WTC11 (cell line): ENCODE measurements around the gene SENP3. TPM values are rescaled to one million over a fixed set of nuclear protein-coding genes. Genes with fewer than 3 reads are reported as not detected.
A peak's percentile ranks its signal among the peaks of the same experiment; 100 is the strongest.

Source experiments
- ATAC-seq: fragments of 200-7000 bp; cut with Tn5 transposase; 2 replicates; pipeline ENCODE4 v1.10.0; 2021; ENCODE audit warnings: mild to moderate bottlenecking, moderate library complexity
- CTCF ChIA-PET: fragments of 300-600 bp; sonication (Branson Sonifier 250); formaldehyde crosslinking; loops from one replicate; lab custom pipeline; 2021; ENCODE audit warnings: antibody characterized with exemption; lab: Charles Lee
- POLR2A ChIA-PET: fragments of 350-600 bp; sonication (Branson Sonifier 250); formaldehyde crosslinking; loops from one replicate; lab custom pipeline; 2021; ENCODE audit warnings: antibody characterized with exemption; lab: Charles Lee
- DNase-seq: peaks from one replicate; pipeline ENCODE4 v3.0.0; 2021; ENCODE audit warnings: low spot score
- H3K27ac Mint-ChIP-seq: 2 replicates; pipeline ENCODE4 v1.8.0; 2021; ENCODE audit warnings: mixed read lengths
- H3K27me3 Mint-ChIP-seq: 2 replicates; pipeline ENCODE4 v1.8.0; 2021; ENCODE audit warnings: low read depth, mild to moderate bottlenecking, moderate library complexity, mixed read lengths
- H3K36me3 Mint-ChIP-seq: 2 replicates; pipeline ENCODE4 v1.8.0; 2021; ENCODE audit warnings: mixed read lengths
- H3K4me1 Mint-ChIP-seq: 2 replicates; pipeline ENCODE4 v1.8.0; 2022; ENCODE audit warnings: mixed read lengths
- H3K4me3 Mint-ChIP-seq: 2 replicates; pipeline ENCODE4 v1.8.0; 2021; ENCODE audit warnings: mild to moderate bottlenecking, moderate library complexity, mixed read lengths
- H3K9me3 Mint-ChIP-seq: 2 replicates; pipeline ENCODE4 v1.8.0; 2021; ENCODE audit warnings: mixed read lengths
- CBFB ChIP-seq: sonication (generic); formaldehyde crosslinking; IDR thresholded peaks from 2 replicates; pipeline ENCODE4 v1.8.1; 2022; ENCODE audit warnings: mild to moderate bottlenecking, low read depth, missing genetic modification reagents
- ESRRA ChIP-seq: sonication (generic); formaldehyde crosslinking; IDR thresholded peaks from 2 replicates; pipeline ENCODE4 v1.8.1; 2022; ENCODE audit warnings: mild to moderate bottlenecking, missing genetic modification reagents, borderline replicate concordance
- RELA ChIP-seq: sonication (generic); formaldehyde crosslinking; IDR thresholded peaks from 2 replicates; pipeline ENCODE4 v1.8.1; 2022; ENCODE audit warnings: missing genetic modification reagents, mild to moderate bottlenecking, borderline replicate concordance
- TCF7 ChIP-seq: sonication (generic); formaldehyde crosslinking; IDR thresholded peaks from 2 replicates; pipeline ENCODE4 v1.8.0; 2022; ENCODE audit warnings: mild to moderate bottlenecking, low read depth, missing genetic modification reagents, moderate library complexity
- USF1 ChIP-seq: sonication (generic); formaldehyde crosslinking; IDR thresholded peaks from 2 replicates; pipeline ENCODE4 v1.8.0; 2022; ENCODE audit warnings: mild to moderate bottlenecking, missing genetic modification reagents
- ZBTB43 ChIP-seq: sonication (generic); formaldehyde crosslinking; IDR thresholded peaks from 2 replicates; pipeline ENCODE4 v1.8.1; 2023; ENCODE audit warnings: mild to moderate bottlenecking, missing genetic modification reagents
- ZNF281 ChIP-seq: sonication (generic); formaldehyde crosslinking; IDR thresholded peaks from 2 replicates; pipeline ENCODE4 v1.8.0; 2023; ENCODE audit warnings: mild to moderate bottlenecking, missing genetic modification reagents
- ZNF416 ChIP-seq: fragments of 250-450 bp; sonication (Bioruptor Pico); IDR thresholded peaks from 2 replicates; pipeline ENCODE4 v1.9.0; 2021; ENCODE audit warnings: mild to moderate bottlenecking, inconsistent platforms
- ZNF532 ChIP-seq: fragments of 250-450 bp; sonication (Bioruptor Pico); IDR thresholded peaks from 2 replicates; pipeline ENCODE4 v1.9.0; 2021; ENCODE audit warnings: mild to moderate bottlenecking, borderline replicate concordance
- total RNA-seq: library from RNA; stranded (reverse); gene quantifications from 3 replicates; pipeline ENCODE4 v1.2.3, GENCODE V29; 2021

The SENP3 gene
- total RNA-seq, 1 experiment from 2014 or later: 85.4 TPM

- TF ChIP-seq ZNF532 (CRISPR knock-in tag): no peak
Observed at GRCh38 chr17:7558544-7559319, 3.0 kb upstream of the SENP3 start, which contains the start of gene TNFSF13 (continued).

GRCh38 chr17:7559320-7560171, 2.2 kb upstream of the SENP3 start:
- H3K4me1 Mint-ChIP-seq: peaks cover 60% of the 10 kb centered on the region
- no peak for TF ChIP-seq ZNF281 (CRISPR knock-in tag)
- no peak for TF ChIP-seq RELA (CRISPR knock-in tag)
- TF ChIP-seq ZNF416 (CRISPR knock-in tag): no peak
- no peak for TF ChIP-seq ESRRA (CRISPR knock-in tag)
- no peak for TF ChIP-seq USF1 (CRISPR knock-in tag)
- TF ChIP-seq TCF7 (CRISPR knock-in tag): 0 out of 2 replicates have a peak, but pooled peaks have one; percentile 33
- no peak for TF ChIP-seq ZBTB43
- no peak for TF ChIP-seq CBFB (CRISPR knock-in tag)
- TF ChIP-seq, all 79 proteins: peak for 1
- Mint-ChIP-seq H3K4me3 (peak overlapping the region; percentile 94), H3K27me3 (no peaks in the 10 kb centered on the region; the same call in 1 of the 2 replicates), H3K36me3 (peaks cover 9% of the 10 kb centered on the region), H3K9me3 (no peaks in the 10 kb centered on the region), H3K27ac (peak overlapping the region; percentile 97)
- ChIA-PET CTCF (interaction anchor here (0.5 to 3.6 kb wide), 71 partner anchors 7 to 897 kb away, joined by 3 to 81 read pairs (median 6); partner anchors contain the start of genes ACADVL, ACAP1, CD68 and CHRNB1), POLR2A (interaction anchor here (1.0 to 1.9 kb wide), 12 partner anchors 10 to 279 kb away, joined by 3 to 8 read pairs (median 4); partner anchors contain the start of genes ACAP1, MPDU1, SOX15 and TNFSF12)
- DNase-seq: no peak
- no peak for ATAC-seq
